22Rv1 (cell line): ENCODE measurements around the gene SLC22A1.

ENCODE experiments used
- H3K27ac ChIP-seq: fragments of 450-650 bp; 2 replicates; pipeline ENCODE4 v1.5.1; 2017
- ZFX ChIP-seq: fragments of 450-650 bp; IDR thresholded peaks from 2 replicates; pipeline ENCODE4 v1.6.1; 2017; ENCODE audit warnings: antibody characterized with exemption, borderline replicate concordance
- TF ChIP-seq, protein P1 (sequence below): fragments of 450-650 bp; IDR thresholded peaks from 2 replicates; pipeline ENCODE4 v1.5.1; 2017; ENCODE audit warnings: mild to moderate bottlenecking

SLC22A1 gene

DNA sequence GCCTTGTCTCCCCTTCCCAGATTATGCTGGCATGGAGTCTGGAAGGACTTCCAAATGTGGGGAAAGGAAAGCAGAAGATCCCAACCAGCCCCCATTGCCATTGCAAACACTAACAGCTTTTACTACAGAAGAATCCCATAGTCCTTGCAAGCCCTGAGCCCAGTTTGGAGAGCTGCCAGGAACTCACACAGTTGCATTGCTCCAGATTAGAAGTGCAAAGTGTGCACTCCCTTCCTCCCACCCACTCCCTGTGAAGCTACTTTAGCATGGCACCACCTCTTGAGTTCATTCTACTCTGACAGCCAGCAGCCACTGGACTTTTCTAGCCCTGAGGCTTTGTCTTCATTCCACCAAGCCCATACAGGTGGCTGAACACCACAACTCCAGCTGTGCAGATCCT lies 69.4 kb downstream of the SLC22A1 start:
- no peak for TF ChIP-seq ZFX
- TF ChIP-seq, protein P1, sequence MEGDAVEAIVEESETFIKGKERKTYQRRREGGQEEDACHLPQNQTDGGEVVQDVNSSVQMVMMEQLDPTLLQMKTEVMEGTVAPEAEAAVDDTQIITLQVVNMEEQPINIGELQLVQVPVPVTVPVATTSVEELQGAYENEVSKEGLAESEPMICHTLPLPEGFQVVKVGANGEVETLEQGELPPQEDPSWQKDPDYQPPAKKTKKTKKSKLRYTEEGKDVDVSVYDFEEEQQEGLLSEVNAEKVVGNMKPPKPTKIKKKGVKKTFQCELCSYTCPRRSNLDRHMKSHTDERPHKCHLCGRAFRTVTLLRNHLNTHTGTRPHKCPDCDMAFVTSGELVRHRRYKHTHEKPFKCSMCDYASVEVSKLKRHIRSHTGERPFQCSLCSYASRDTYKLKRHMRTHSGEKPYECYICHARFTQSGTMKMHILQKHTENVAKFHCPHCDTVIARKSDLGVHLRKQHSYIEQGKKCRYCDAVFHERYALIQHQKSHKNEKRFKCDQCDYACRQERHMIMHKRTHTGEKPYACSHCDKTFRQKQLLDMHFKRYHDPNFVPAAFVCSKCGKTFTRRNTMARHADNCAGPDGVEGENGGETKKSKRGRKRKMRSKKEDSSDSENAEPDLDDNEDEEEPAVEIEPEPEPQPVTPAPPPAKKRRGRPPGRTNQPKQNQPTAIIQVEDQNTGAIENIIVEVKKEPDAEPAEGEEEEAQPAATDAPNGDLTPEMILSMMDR = no peak
- no peak overlapping the region for H3K27ac ChIP-seq

DNA sequence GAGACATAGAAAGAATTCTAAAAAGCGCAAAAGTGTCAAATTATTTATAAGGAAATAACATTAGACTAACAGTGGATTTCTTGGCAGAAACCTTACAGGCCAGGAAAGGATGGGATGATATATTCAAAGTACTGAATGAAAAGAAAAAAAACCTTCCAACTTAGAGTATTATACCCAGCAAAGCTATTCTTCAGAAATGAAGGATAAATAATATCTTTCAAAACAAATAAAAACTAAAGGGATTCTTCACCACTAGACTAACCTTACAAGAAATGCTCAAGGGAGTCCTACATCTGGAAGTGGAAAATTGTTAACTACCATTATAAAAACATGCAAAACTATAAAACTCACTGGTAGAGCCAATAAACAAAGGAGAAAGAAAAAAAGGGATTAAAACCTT lies 71.2 kb downstream of the SLC22A1 start:
- TF ChIP-seq ZFX = no peak
- TF ChIP-seq, protein P1 = no peak
- no peak overlapping the region for H3K27ac ChIP-seq

DNA sequence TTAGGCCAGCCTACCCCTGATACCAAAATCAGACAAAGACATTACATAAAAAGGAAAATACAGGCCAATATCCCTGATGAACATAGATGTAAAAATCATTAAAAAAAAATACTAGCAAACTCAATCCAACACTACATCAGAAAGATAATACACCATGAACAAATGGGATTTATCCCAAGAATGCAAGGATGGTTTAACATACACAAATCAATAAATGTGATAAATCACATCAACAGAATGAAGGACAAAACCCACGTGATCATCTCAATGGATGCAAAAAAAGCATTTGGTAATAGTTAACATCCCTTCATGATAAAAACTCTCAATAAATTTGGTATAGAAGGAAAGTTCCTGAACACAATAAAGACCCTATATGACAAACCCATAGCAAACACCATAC lies 73.2 kb downstream of the SLC22A1 start:
- no peak overlapping the region for H3K27ac ChIP-seq
- TF ChIP-seq, protein P1 = no peak
- TF ChIP-seq ZFX = no peak

DNA sequence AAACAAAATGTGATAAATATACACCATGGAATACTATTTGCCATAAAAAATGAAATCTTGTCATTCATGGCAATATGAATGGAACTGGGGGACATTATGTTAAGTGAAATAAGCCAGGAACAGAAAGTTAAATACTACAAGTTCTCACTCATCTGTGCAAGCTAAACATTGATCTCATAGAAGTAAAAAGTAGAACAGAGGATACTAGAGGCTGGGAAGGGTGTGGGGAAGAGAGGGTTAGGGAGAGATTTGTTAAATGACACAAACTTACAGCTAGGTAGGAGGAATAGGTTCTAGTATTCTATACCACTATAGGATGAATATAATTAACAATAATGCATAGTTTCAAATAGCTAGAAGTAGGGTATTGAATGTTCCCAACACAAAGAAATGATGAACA lies 76.0 kb downstream of the SLC22A1 start:
- TF ChIP-seq ZFX = no peak
- TF ChIP-seq, protein P1 = no peak
- H3K27ac ChIP-seq = no peak overlapping the region

DNA sequence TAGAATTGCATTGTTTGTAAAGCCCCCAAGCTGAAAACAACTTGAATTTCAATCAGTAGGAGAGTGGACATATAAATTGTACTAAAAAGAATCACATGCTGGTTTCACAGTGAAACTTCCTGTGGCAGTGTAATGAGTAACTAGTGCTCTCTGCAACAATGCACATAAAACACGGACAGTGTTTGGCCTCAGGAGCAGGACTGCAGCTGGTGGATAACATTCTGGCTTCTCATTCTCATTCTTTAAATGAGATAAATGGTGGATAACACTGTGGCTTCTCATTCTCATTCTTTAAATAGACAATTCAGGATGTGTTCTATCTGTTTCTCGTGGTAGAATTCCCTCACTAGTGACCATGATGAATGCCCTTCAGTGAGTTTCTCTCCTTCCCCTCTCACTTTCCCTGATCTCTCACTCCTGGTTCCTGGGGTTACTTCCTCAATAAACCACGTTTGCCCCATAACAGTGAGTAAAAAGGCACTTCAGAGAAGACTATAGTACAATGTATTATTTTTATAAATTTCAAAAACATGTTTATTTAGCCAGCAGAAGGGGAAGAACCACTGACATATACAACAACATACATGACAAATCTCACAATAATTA lies 77.1 kb downstream of the SLC22A1 start:
- H3K27ac ChIP-seq = no peak overlapping the region

DNA sequence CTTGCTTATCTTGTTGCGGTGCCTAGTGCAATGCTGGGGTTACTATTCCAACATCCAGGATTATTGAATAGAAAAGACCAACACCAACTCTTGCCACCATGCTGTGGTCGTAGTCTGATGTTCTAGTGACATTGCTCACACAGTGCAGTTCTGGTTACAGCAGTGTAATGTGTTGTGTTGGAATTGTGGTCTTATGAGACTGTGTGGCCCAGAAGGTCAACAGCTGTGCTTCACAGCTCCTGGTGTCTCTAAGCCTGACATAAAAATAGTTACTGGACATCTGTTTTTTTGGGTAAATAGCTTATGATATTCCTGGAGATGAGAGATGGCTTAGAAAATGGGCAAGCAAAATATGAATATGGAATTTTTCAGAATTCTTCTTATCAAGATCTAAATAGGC lies 79.4 kb downstream of the SLC22A1 start:
- no peak for TF ChIP-seq ZFX
- TF ChIP-seq, protein P1 = no peak
- no peak overlapping the region for H3K27ac ChIP-seq

More for the DNA sequence above, 77.1 kb downstream of the SLC22A1 start:
- no peak for TF ChIP-seq ZFX
- TF ChIP-seq, protein P1 = no peak

DNA sequence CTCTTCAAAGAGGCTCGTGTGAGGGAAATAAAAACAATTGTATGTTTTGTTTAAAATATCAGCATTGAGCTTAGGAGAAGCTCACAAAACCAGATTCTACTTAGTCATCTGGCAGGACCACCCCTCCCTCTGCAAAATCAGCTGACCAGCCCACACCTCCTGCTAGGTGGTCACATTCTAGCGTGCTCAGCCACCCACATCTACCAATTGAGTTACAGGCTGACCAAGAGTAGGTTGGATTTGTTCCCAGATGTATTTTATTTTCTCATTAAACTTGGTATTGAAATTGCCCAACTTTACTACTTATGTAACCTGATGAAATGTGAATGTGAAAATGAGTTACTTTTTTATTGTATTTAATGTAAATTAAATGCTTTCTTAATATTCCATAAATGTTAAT lies 80.8 kb downstream of the SLC22A1 start:
- no peak overlapping the region for H3K27ac ChIP-seq
- no peak for TF ChIP-seq ZFX
- TF ChIP-seq, protein P1 = no peak
